Testis (tissue), 2 donors: ENCODE data around the gene UNC13B.
"Not testable (repeated sequence)": the region's sequence is repeated elsewhere in the genome, so short reads cannot be mapped to it uniquely, and the experiment has no call there.

Experiments
- CTCF ChIP-seq, 3 experiments: fragments of 450-650 bp in 2 of 3; fragments of 200-600 bp in 1 of 3; sonication (generic) in 1 of 3; IDR thresholded peaks; one replicate each; pipeline ENCODE4 v1.5.1; 2016 to 2019; ENCODE audit warnings: antibody characterized with exemption in 3 of 3, mild to moderate bottlenecking in 2 of 3, moderate library complexity in 1 of 3
- POLR2A ChIP-seq: fragments of 450-650 bp; IDR thresholded peaks from one replicate; pipeline ENCODE4 v1.6.1; 2017; ENCODE audit warnings: antibody characterized with exemption, mild to moderate bottlenecking, moderate library complexity

- not testable (repeated sequence) for TF ChIP-seq CTCF (IDR thresholded peaks at IDR 0.05); POLR2A
These were observed 22.1 kb downstream of the UNC13B start for GRCh38 chr9:35183755-35184480.
